Measurements from ENCODE around the gene SLC41A3.

Gene SLC41A3

GRCh38 chr3:126026761-126027160 lies 57.2 kb downstream of the SLC41A3 start:
- Histone ChIP-seq H3K4me1 (ENCODE audit: insufficient read depth, low read length) (no peaks in the 10 kb centered on the region), H3K9me3 (ENCODE audit: low read length) (no peaks in the 10 kb centered on the region), H3K27ac (ENCODE audit: low read depth, low read length) (no peak overlapping the region), H3K9ac (ENCODE audit: low read length) (no peak overlapping the region), H3K4me3 (ENCODE audit: low read depth in 1 of 2, low read length in 2 of 2) (no peak overlapping the region), H3K27me3 (ENCODE audit: control insufficient read depth in 1 of 2, insufficient read depth in 2 of 2, low read length in 2 of 2) (no peaks in the 10 kb centered on the region), H3K36me3 (ENCODE audit: insufficient read depth, low read length) (peaks cover 5% of the 10 kb centered on the region)

DNA sequence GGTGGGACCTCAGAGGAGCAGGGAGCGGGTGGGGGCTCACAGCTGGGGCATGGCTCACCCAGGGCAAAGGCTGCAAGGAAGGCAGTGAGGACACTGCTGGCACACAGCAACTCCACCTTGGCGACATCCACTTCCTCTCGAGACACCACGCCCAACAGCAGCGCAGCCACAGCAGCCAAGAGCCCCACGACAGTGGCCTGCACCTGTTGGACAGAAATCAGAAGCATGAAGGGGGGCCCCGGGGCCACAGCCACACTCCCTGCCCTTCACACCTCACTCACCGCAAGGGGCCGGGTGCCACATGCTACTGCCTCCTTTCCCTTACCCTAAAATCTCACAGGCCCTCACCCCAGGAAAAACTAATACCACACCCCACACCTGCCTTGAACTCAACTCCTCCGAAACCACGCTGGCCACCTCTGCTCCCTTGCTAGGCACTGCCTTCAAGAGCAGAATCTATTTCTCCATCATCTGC lies 57.6 kb downstream of the SLC41A3 start:
- no peaks in the 10 kb centered on the region for H3K9me3 ChIP-seq (ENCODE audit: low read length)
- H3K4me1 ChIP-seq (ENCODE audit: insufficient read depth, low read length): no peaks in the 10 kb centered on the region
- H3K27me3 ChIP-seq (ENCODE audit: control insufficient read depth in 1 of 2, insufficient read depth in 2 of 2, low read length in 2 of 2): no peaks in the 10 kb centered on the region
- peaks cover 5% of the 10 kb centered on the region for H3K36me3 ChIP-seq (ENCODE audit: insufficient read depth, low read length)
- no peak overlapping the region for H3K9ac ChIP-seq (ENCODE audit: low read length)
- no peak overlapping the region for H3K4me3 ChIP-seq (ENCODE audit: low read depth in 1 of 2, low read length in 2 of 2)
- no peak overlapping the region for H3K27ac ChIP-seq (ENCODE audit: low read depth, low read length)

- Histone ChIP-seq H3K36me3 (ENCODE audit: insufficient read depth, low read length) (peaks cover 5% of the 10 kb centered on the region), H3K27ac (ENCODE audit: low read depth, low read length) (no peak overlapping the region), H3K9me3 (ENCODE audit: low read length) (no peaks in the 10 kb centered on the region), H3K4me1 (ENCODE audit: insufficient read depth, low read length) (no peaks in the 10 kb centered on the region), H3K9ac (ENCODE audit: low read length) (no peak overlapping the region), H3K4me3 (ENCODE audit: low read depth in 1 of 2, low read length in 2 of 2) (no peak overlapping the region), H3K27me3 (ENCODE audit: control insufficient read depth in 1 of 2, insufficient read depth in 2 of 2, low read length in 2 of 2) (no peaks in the 10 kb centered on the region)
These were observed 58.1 kb downstream of the SLC41A3 start for GRCh38 chr3:126025862-126026261.

DNA sequence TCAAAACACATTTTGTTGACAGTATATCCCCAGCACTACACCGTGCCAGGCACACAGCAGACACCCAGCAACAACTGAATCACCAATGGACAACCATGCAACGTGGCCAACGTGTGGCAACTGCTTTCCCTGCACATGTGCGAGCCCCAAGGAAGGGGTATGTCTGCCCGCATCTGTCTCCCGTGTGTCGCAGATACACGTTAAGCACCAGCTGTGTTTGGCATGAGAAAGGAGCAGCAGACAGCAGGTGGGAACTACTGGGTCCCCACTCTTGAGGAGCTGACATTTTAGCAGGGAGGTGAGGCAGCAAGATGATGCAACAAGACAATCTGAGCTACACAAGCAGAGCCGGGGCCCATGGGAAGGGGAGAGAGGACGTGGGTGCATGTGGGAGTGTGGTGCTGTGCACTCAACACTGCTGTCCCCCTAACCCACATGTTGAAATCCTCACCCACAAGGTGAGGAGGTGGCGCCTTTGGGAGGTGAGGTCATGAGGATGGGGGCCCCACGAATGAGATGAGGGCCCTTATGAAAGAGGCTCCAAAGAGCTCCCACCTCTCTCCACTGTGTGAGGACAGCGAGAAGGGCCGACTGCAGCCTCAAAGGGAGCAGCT lies 58.7 kb downstream of the SLC41A3 start:
- Histone ChIP-seq H3K36me3 (ENCODE audit: insufficient read depth, low read length) (peaks cover 5% of the 10 kb centered on the region), H3K9me3 (ENCODE audit: low read length) (no peaks in the 10 kb centered on the region), H3K9ac (ENCODE audit: low read length) (no peak overlapping the region), H3K4me3 (ENCODE audit: low read depth in 1 of 2, low read length in 2 of 2) (no peak overlapping the region), H3K4me1 (ENCODE audit: insufficient read depth, low read length) (no peaks in the 10 kb centered on the region), H3K27ac (ENCODE audit: low read depth, low read length) (no peak overlapping the region), H3K27me3 (ENCODE audit: control insufficient read depth in 1 of 2, insufficient read depth in 2 of 2, low read length in 2 of 2) (no peaks in the 10 kb centered on the region)

DNA sequence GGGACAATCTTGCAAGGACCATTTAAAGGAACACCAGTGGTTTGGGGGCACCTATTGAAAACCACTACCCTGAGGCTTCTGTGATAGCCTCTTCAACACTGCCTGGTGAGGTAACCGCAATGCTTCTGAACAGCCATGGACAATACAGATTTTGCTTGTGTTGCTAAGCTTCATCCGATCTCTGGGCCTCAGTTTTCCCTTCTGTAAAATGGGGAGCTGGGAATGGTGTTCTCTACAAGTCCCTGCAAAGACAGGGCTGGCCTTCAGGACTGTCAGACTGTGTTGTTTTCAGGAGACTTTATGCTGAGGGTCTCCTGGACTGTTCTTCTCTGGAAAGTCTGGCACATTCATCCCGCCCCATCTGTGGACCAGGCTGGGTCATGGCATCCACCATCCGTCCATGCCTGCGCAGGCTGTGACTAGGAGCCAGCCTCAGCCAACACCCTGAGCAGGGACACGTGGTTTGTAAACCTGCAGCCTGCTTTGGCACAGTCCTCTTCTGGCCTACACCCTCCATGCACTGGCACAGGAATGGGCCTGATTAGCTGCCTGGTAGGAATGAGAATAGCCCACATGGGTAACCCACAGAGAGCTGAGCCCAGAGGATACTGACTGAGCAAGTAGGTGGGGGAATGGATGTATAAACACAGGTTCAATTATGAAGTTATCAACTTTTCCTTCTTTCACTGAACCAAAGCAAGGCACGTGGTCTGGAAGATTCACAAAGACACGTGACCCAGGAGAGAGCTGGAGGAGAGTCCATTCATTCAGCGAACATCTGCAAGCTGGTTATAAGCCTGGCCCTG lies 59.7 kb downstream of the SLC41A3 start:
- peaks cover 2% of the 10 kb centered on the region for H3K36me3 ChIP-seq (ENCODE audit: insufficient read depth, low read length)
- H3K4me3 ChIP-seq (ENCODE audit: low read depth in 1 of 2, low read length in 2 of 2): no peak overlapping the region
- H3K27me3 ChIP-seq (ENCODE audit: control insufficient read depth in 1 of 2, insufficient read depth in 2 of 2, low read length in 2 of 2): no peaks in the 10 kb centered on the region
- H3K9ac ChIP-seq (ENCODE audit: low read length): no peak overlapping the region
- no peaks in the 10 kb centered on the region for H3K9me3 ChIP-seq (ENCODE audit: low read length)
- H3K27ac ChIP-seq (ENCODE audit: low read depth, low read length): no peak overlapping the region
- H3K4me1 ChIP-seq (ENCODE audit: insufficient read depth, low read length): no peaks in the 10 kb centered on the region

DNA sequence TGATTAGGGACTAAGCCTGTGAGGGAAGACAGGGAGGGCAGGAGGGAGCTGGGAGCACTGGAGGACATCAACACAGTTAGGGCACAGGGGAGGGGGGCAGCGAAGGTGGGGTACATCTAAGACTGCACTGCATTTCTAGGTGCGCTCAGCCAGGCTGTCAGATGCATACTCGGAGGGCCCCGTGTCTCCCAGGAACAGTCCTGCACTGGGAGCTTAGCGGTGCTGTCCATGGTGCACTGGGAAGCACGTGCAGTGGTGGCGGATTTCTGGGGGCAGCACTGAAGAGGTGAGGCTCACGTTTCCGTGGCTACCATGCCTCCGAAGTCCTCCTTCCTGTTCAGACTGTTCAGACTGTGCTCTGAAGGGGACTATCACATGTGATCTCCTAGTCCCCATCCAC lies 60.5 kb downstream of the SLC41A3 start:
- Histone ChIP-seq H3K36me3 (ENCODE audit: insufficient read depth, low read length) (no peaks in the 10 kb centered on the region), H3K9ac (ENCODE audit: low read length) (no peak overlapping the region), H3K4me1 (ENCODE audit: insufficient read depth, low read length) (peaks cover 3% of the 10 kb centered on the region), H3K4me3 (ENCODE audit: low read depth in 1 of 2, low read length in 2 of 2) (no peak overlapping the region), H3K27me3 (ENCODE audit: control insufficient read depth in 1 of 2, insufficient read depth in 2 of 2, low read length in 2 of 2) (no peaks in the 10 kb centered on the region), H3K27ac (ENCODE audit: low read depth, low read length) (no peak overlapping the region), H3K9me3 (ENCODE audit: low read length) (no peaks in the 10 kb centered on the region)

DNA sequence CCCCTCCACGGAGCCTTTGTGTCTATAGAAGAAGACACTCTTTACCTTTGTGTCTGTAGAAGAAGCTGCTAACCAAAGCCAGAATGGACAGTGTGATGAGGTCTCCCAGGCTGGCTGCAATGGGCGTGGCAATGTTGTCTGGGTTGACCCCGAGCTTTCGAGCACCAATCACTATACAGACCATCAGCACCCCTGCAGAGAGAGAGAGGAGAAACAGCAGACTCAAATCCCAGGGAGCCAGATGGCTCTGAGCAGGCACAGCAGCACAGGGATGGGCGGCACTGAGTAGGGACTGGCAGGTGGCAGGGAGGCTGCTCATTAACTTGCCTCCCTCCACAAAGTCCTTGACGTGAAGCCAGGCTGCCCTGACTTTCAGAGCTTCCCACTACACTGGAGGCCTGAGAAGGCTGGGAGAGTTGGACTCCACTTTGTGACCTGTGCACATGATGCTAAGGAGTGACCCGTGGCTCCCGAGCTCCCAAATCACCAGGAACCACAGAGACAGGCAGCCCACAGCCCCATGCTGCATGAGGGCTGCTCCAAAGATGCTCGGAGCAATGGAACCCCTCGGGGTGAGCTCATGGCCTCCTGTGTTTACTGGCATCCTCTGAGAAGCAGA lies 61.1 kb downstream of the SLC41A3 start:
- H3K4me1 ChIP-seq (ENCODE audit: insufficient read depth, low read length): peaks cover 8% of the 10 kb centered on the region
- H3K4me3 ChIP-seq (ENCODE audit: low read depth in 1 of 2, low read length in 2 of 2): no peak overlapping the region
- H3K9me3 ChIP-seq (ENCODE audit: low read length): no peaks in the 10 kb centered on the region
- no peak overlapping the region for H3K27ac ChIP-seq (ENCODE audit: low read depth, low read length)
- H3K36me3 ChIP-seq (ENCODE audit: insufficient read depth, low read length): no peaks in the 10 kb centered on the region
- no peaks in the 10 kb centered on the region for H3K27me3 ChIP-seq (ENCODE audit: control insufficient read depth in 1 of 2, insufficient read depth in 2 of 2, low read length in 2 of 2)
- H3K9ac ChIP-seq (ENCODE audit: low read length): no peak overlapping the region

GRCh38 chr3:126021702-126022101 lies 62.2 kb downstream of the SLC41A3 start:
- no peaks in the 10 kb centered on the region for H3K36me3 ChIP-seq (ENCODE audit: insufficient read depth, low read length)

DNA sequence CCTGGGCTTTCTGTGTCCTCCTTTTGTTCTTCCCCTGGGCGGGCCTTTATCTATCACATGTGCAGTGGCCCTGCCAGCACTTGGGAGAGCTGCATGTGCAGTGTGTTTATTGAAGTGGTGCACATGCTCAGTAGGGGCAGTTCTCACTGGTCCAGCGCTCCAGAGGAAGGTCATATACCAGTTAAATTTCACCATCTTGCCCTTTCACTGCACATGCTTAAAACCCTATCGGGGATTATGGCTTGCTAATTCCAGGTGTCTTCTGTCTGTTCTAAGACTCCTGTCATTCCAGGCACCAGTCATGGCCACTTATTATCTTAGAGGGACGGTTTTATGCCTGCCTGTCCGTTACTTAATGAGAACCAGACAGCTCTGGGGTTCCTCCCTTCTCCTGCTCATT lies 62.7 kb downstream of the SLC41A3 start:
- Histone ChIP-seq H3K4me1 (ENCODE audit: insufficient read depth, low read length) (peaks cover 8% of the 10 kb centered on the region), H3K36me3 (ENCODE audit: insufficient read depth, low read length) (peaks cover under 1% of the 10 kb centered on the region), H3K9me3 (ENCODE audit: low read length) (no peaks in the 10 kb centered on the region), H3K4me3 (ENCODE audit: low read depth in 1 of 2, low read length in 2 of 2) (no peak overlapping the region), H3K27ac (ENCODE audit: low read depth, low read length) (no peak overlapping the region), H3K9ac (ENCODE audit: low read length) (no peak overlapping the region), H3K27me3 (ENCODE audit: control insufficient read depth in 1 of 2, insufficient read depth in 2 of 2, low read length in 2 of 2) (no peaks in the 10 kb centered on the region)

More at GRCh38 chr3:126021702-126022101, 62.2 kb downstream of the SLC41A3 start:
- Histone ChIP-seq H3K9me3 (ENCODE audit: low read length) (no peaks in the 10 kb centered on the region), H3K4me3 (ENCODE audit: low read depth in 1 of 2, low read length in 2 of 2) (no peak overlapping the region), H3K27me3 (ENCODE audit: control insufficient read depth in 1 of 2, insufficient read depth in 2 of 2, low read length in 2 of 2) (no peaks in the 10 kb centered on the region), H3K4me1 (ENCODE audit: insufficient read depth, low read length) (peaks cover 8% of the 10 kb centered on the region), H3K27ac (ENCODE audit: low read depth, low read length) (no peak overlapping the region), H3K9ac (ENCODE audit: low read length) (no peak overlapping the region)

DNA sequence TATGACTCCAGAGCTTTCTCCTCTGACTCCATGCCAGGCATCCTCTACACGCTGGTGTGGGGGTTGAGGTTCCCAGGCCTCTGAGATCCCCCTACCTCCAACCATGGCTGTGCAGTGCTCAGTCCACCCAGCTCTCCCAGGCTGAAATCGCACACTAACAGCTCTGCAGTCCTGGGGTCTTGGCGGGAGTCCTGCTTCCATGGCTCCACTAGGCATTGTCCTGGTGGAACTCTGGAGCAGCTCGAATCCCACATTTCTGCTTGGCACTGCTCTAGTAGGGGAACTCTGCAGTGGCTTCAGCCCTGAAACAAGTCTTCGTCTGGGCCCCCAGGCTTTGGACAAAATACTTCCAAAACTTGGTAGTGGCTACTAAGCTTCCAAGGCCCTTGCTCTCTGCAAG lies 64.2 kb downstream of the SLC41A3 start:
- Histone ChIP-seq H3K27ac (ENCODE audit: low read depth, low read length) (no peak overlapping the region), H3K9me3 (ENCODE audit: low read length) (no peaks in the 10 kb centered on the region), H3K4me1 (ENCODE audit: insufficient read depth, low read length) (peaks cover 10% of the 10 kb centered on the region), H3K4me3 (ENCODE audit: low read depth in 1 of 2, low read length in 2 of 2) (no peak overlapping the region), H3K9ac (ENCODE audit: low read length) (no peak overlapping the region), H3K36me3 (ENCODE audit: insufficient read depth, low read length) (peaks cover 5% of the 10 kb centered on the region), H3K27me3 (ENCODE audit: control insufficient read depth in 1 of 2, insufficient read depth in 2 of 2, low read length in 2 of 2) (no peaks in the 10 kb centered on the region)

GRCh38 chr3:126018995-126019394 lies 64.9 kb downstream of the SLC41A3 start:
- peaks cover 5% of the 10 kb centered on the region for H3K36me3 ChIP-seq (ENCODE audit: insufficient read depth, low read length)
- peaks cover 17% of the 10 kb centered on the region for H3K4me1 ChIP-seq (ENCODE audit: insufficient read depth, low read length)
- no peaks in the 10 kb centered on the region for H3K27me3 ChIP-seq (ENCODE audit: control insufficient read depth in 1 of 2, insufficient read depth in 2 of 2, low read length in 2 of 2)
- H3K9ac ChIP-seq (ENCODE audit: low read length): no peak overlapping the region
- no peaks in the 10 kb centered on the region for H3K9me3 ChIP-seq (ENCODE audit: low read length)
- H3K4me3 ChIP-seq (ENCODE audit: low read depth in 1 of 2, low read length in 2 of 2): no peak overlapping the region
- H3K27ac ChIP-seq (ENCODE audit: low read depth, low read length): no peak overlapping the region

Data from muscle layer of colon (tissue), 2 donors.